ENCODE data around the gene KCNAB1.

KCNAB1 gene

DNA sequence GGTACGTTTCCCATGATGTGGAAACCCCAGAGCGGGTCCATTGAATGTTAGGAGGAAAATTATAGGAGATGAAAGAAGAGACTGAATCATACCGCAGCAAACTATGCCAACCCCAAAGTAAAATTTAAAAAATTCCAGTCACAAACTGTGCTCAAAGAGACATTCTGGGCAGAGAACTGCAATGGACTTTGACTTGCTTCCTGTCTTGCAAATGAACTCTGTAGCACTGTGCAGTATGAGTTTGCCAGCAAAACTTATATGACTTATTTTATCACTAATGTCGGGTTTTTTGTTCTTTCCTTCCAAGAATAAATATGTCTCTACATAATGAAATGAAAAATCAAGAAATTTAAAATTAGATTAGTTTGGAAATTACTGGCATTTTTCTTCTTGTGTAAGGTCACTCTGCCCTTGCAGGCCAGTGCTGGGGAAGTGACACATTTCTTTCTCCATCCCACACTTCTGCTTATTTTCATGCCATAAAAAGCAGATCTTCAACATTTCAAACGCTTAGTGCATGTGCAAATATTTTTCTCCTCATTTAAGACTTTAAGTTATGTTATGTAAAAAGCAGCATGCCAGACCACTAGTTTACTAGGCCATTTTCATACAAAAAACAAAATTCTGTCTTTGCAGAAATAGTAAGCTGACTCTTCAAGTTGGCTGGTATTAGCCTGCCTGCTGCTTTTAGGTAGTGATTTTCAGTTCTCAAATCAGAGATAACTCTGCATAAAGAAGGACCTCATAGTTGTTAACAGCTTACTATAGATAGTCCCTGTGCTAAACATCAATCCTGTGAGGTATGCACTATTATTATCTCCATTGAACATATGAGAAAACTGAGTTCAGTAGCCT lies 466.8 kb downstream of the KCNAB1 start:
- H3K4me3 ChIP-seq (ENCODE audit: low read depth, low read length): no peak overlapping the region
- TF ChIP-seq, protein P1, sequence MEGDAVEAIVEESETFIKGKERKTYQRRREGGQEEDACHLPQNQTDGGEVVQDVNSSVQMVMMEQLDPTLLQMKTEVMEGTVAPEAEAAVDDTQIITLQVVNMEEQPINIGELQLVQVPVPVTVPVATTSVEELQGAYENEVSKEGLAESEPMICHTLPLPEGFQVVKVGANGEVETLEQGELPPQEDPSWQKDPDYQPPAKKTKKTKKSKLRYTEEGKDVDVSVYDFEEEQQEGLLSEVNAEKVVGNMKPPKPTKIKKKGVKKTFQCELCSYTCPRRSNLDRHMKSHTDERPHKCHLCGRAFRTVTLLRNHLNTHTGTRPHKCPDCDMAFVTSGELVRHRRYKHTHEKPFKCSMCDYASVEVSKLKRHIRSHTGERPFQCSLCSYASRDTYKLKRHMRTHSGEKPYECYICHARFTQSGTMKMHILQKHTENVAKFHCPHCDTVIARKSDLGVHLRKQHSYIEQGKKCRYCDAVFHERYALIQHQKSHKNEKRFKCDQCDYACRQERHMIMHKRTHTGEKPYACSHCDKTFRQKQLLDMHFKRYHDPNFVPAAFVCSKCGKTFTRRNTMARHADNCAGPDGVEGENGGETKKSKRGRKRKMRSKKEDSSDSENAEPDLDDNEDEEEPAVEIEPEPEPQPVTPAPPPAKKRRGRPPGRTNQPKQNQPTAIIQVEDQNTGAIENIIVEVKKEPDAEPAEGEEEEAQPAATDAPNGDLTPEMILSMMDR (IDR thresholded peaks at IDR 0.05; ENCODE audit: borderline replicate concordance, insufficient read depth, low read depth, low read length): no peak

DNA sequence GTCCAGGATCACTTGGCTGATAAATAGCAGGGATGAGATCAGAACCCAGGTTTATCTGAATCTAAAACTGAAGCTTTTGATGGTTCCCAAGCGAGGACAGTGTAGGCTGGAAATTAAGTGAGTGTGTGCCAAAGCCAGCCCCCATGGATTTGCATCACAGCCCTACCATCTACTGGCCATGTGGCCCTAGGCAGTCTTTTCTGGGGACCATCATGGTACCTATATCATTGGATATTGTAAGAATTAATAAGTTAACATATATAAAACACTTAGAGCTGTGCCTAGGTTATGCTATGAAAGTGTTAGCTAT lies 467.3 kb downstream of the KCNAB1 start:
- H3K4me3 ChIP-seq (ENCODE audit: low read depth, low read length): no peak overlapping the region
- TF ChIP-seq, protein P1 (IDR thresholded peaks at IDR 0.05; ENCODE audit: borderline replicate concordance, insufficient read depth, low read depth, low read length): no peak

All from GM12875 (cell line).